Urinary bladder (tissue), 4 donors: ENCODE measurements around the gene PROSER3. TPM values are rescaled to one million over a fixed set of nuclear protein-coding genes. Genes with fewer than 3 reads are reported as not detected.

Experiments
- DNase-seq: peaks from one replicate; pipeline ENCODE4 v3.0.0-alpha.2; 2015; ENCODE audit errors: extremely low spot score
- H3K27ac ChIP-seq: one replicate; pipeline ENCODE4 v1.5.1; 2013; ENCODE audit warnings: low read depth, mild to moderate bottlenecking, moderate library complexity
- H3K36me3 ChIP-seq: one replicate; pipeline ENCODE4 v1.6.1; 2013; ENCODE audit warnings: mild to moderate bottlenecking, moderate library complexity; ENCODE audit not compliant: insufficient read depth
- H3K4me1 ChIP-seq: one replicate; pipeline ENCODE4 v1.6.1; 2013; ENCODE audit warnings: mild to moderate bottlenecking, moderate library complexity; ENCODE audit not compliant: insufficient read depth
- H3K4me3 ChIP-seq: one replicate; pipeline ENCODE4 v1.5.1; 2013; ENCODE audit warnings: low read depth, low read length
- WGBS: extraction: QIAGEN DNeasy Blood & Tissue Kit; methylation state at CpG from one replicate; pipeline ENCODE4 v1.1.7; 2013; 5-methylcytosine and 5-hydroxymethylcytosine counted together
- polyA plus RNA-seq: library from polyadenylated mRNA; stranded (reverse); fragments of 200-250 nt; gene quantifications from one replicate; pipeline ENCODE4 v1.2.3, GENCODE V29; 2013
- total RNA-seq: library from RNA; depleted of rRNA; stranded (reverse); fragments of >200 nt; gene quantifications from one replicate; pipeline ENCODE4 v1.2.3, GENCODE V29; 2014
- donor health status: healthy with polysubstance abuse.
- donor health status: healthy.

Gene PROSER3
- total and polyA plus RNA-seq, 2 donors, result 6.8 to 12.2 TPM

DNA sequence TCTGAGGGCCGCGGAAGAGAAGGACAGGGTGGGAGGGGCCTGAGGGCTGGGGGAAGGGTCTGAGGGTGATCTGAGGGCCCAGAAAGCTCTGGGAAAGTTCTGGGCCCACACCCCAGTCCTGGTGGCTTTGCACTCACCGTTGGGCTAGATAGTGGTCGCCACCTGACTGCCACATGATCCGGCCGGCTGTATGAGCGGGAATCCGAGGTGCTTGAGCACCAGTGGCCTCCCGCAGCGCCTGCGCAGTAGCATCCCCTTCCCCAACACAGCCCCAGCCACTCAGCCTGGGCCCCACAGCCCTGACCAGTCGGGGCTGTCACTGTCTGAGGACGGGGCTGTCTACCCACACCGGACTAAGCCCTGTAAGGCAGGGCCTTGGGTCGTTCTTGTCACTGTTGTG, 39.7 kb downstream of the PROSER3 start:
- Histone ChIP-seq H3K4me3 (no peak overlapping the region), H3K36me3 (no peaks in the 10 kb centered on the region), H3K4me1 (no peaks in the 10 kb centered on the region), H3K27ac (no peak overlapping the region)
- WGBS, result 11% methylated on average over 15 of the region's 15 CpGs
- DNase-seq, result no peak

GRCh38 chr19:35801828-35802227, 43.9 kb downstream of the PROSER3 start:
- DNase-seq, result no peak
- no peak overlapping the region for H3K4me3 ChIP-seq
- no peaks in the 10 kb centered on the region for H3K4me1 ChIP-seq
- H3K27ac ChIP-seq, result no peak overlapping the region
- 65% methylated on average over 3 of the region's 3 CpGs for WGBS
- H3K36me3 ChIP-seq, result no peaks in the 10 kb centered on the region

GRCh38 chr19:35805526-35806102, 47.6 kb downstream of the PROSER3 start:
- 59% methylated on average over 5 of the region's 5 CpGs for WGBS
- Histone ChIP-seq H3K4me1 (no peaks in the 10 kb centered on the region), H3K36me3 (no peaks in the 10 kb centered on the region), H3K27ac (no peak overlapping the region), H3K4me3 (no peak overlapping the region)
- no peak for DNase-seq

- WGBS, result 85% methylated on average over 18 of the region's 18 CpGs
- Histone ChIP-seq H3K27ac (no peak overlapping the region), H3K4me1 (no peaks in the 10 kb centered on the region), H3K4me3 (no peak overlapping the region), H3K36me3 (no peaks in the 10 kb centered on the region)
- no peak for DNase-seq
These were observed 48.6 kb downstream of the PROSER3 start for GRCh38 chr19:35806597-35806996.

GRCh38 chr19:35807633-35808032, 49.7 kb downstream of the PROSER3 start:
- DNase-seq, result no peak
- H3K27ac ChIP-seq, result no peak overlapping the region
- no peaks in the 10 kb centered on the region for H3K36me3 ChIP-seq
- no peak overlapping the region for H3K4me3 ChIP-seq
- WGBS, result 90% methylated on average over 5 of the region's 5 CpGs
- no peaks in the 10 kb centered on the region for H3K4me1 ChIP-seq

GRCh38 chr19:35811317-35812219, 53.6 kb downstream of the PROSER3 start:
- H3K27ac ChIP-seq, result no peak overlapping the region
- no peak overlapping the region for H3K4me3 ChIP-seq
- 70% methylated on average over 18 of the region's 18 CpGs for WGBS
- H3K36me3 ChIP-seq, result no peaks in the 10 kb centered on the region
- no peaks in the 10 kb centered on the region for H3K4me1 ChIP-seq
- no peak for DNase-seq

GRCh38 chr19:35812220-35813042, 54.5 kb downstream of the PROSER3 start, which contains the start of gene PRODH2:
Gene PRODH2 (minus strand): TSS chr19:35812845. CDS start chr19:35812805, 40 bp downstream.
- 74% methylated on average over 26 of the region's 26 CpGs for WGBS
- no peak within 1 kb of the TSS for H3K4me3 ChIP-seq
- H3K36me3 ChIP-seq, result no peaks in the 10 kb centered on the region
- no peaks in the 10 kb centered on the region for H3K4me1 ChIP-seq
- no peak within 1 kb of the TSS for H3K27ac ChIP-seq
- DNase-seq, result no peak

DNA sequence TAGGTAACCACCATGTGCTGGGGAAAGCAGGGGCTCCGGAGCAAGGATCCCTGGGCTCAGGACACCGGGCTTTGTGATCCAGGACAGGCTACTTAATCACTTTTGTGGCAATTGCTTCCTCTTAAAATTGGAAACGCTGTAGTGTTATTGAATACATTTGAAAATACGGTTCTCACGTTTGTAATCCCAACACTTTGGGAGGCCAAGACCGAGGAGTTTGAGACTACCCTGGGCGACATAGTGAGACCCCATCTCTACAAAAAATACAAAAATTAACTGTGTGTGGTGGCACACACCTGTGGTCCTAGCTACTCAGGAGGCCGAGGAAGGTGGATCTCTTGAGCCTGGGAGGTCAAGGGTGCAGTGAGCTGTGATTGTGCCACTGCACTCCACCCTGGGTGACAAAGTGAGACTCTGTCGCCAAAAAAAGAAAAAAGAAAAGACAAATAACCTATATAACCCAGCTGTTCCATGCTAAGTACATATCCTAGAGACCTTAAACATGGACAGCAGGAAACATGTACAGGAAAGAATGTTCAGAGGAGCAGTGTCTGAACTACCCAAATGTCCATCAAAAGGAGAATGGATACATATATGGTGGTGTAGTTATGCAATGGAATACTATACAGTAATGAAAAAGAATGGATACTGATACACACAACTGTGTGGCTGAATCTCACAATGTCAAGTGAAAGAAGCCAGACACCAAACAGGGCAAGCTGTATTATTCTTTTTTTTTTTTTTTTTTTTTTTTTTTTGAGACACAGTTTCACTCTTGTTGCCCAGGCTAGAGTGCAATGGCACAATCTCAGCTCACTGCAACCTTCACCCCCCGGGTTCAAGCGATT, 55.3 kb downstream of the PROSER3 start:
- DNase-seq, result no peak
- WGBS, result 84% methylated on average over 11 of the region's 11 CpGs
- Histone ChIP-seq H3K36me3 (no peaks in the 10 kb centered on the region), H3K4me1 (no peaks in the 10 kb centered on the region), H3K27ac (no peak overlapping the region), H3K4me3 (no peak overlapping the region)

DNA sequence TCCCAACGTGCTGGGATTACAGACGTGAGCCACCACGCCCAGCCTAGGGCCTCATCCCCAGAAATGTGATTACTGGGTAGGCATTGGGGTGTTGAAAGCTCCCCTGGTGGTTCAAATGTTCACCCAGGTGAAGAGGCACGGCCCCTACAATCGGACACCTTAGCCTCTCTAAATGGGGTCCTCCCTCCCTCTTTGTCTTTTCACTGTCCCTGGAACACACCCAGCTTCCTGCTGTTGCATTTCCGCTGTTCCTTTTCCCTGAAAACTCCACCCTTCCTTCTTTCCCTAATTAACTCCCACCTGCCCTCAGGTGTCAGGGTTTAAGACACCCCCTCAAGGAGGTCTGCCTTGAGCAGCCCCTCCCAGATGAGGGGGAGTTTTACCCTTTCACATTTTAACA, 58.3 kb downstream of the PROSER3 start:
- H3K4me1 ChIP-seq, result no peaks in the 10 kb centered on the region
- H3K36me3 ChIP-seq, result no peaks in the 10 kb centered on the region
- DNase-seq, result no peak
- 17% methylated on average over 6 of the region's 6 CpGs for WGBS
- H3K4me3 ChIP-seq, result no peak overlapping the region
- no peak overlapping the region for H3K27ac ChIP-seq

DNA sequence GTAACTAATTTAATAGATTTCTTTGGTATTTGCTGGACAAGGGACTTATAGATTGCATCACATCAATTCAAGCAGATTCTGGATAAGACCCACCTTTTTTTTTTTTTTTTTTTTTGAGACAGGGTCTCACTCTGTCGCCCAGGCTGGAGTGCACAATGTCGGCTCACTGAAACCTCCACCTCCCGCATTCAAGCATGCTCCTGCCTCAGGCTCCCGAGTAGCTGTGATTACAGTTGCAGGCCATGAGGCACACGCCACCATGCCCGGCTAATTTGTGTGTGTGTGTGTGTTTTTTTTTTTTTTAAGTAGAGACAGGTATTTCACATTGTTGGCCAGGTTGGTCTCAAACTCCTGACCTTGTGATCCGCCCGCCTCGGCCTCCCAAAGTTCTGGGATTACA, 58.9 kb downstream of the PROSER3 start:
- Histone ChIP-seq H3K36me3 (no peaks in the 10 kb centered on the region), H3K4me3 (no peak overlapping the region), H3K4me1 (no peaks in the 10 kb centered on the region), H3K27ac (no peak overlapping the region)
- no peak for DNase-seq
- WGBS, result 84% methylated on average over 9 of the region's 9 CpGs

GRCh38 chr19:35818445-35818844, 60.5 kb downstream of the PROSER3 start:
- 56% methylated on average over 3 of the region's 3 CpGs for WGBS

More at GRCh38 chr19:35818445-35818844, 60.5 kb downstream of the PROSER3 start:
- Histone ChIP-seq H3K4me3 (no peak overlapping the region), H3K36me3 (no peaks in the 10 kb centered on the region), H3K4me1 (no peaks in the 10 kb centered on the region), H3K27ac (no peak overlapping the region)
- no peak for DNase-seq
